Measurements from ENCODE around the gene MAB21L1.

DNA sequence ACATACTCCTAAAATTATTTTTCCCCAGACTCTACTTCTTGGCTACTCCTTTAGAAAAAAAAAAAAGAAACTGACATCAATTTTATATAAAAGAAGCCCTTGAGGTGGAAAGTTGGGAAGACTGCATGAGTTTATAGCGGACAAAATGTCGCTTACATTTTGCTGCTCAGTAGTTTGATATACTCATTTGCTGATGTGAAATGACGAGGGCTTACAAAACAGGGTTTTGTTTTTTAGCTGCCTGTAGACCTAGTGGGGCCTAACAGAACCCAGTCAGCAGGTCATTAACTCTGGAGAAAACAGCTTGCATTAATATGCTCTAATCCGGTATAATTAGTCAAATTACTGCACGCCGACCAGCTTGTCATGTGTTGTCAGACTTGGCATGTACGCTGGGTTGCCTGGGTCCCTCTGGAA is 37.6 kb upstream of the MAB21L1 start:
- TF ChIP-seq CTCF (IDR thresholded peaks at IDR 0.05) (no peak), EP300 (IDR thresholded peaks at IDR 0.05) (no peak)
